Epithelial cell of proximal tubule (primary cell): ENCODE measurements around the gene AP2A1. TPM values are rescaled to one million over a fixed set of nuclear protein-coding genes. Genes with fewer than 3 reads are reported as not detected.

Source experiments
- DNase-seq: peaks from one replicate; pipeline ENCODE4 v3.0.0-alpha.2; 2011; ENCODE audit warnings: low read depth
- H3K4me3 ChIP-seq: 2 replicates; pipeline ENCODE4 v1.5.1; 2011; ENCODE audit warnings: low read depth, mild to moderate bottlenecking, low read length
- CTCF ChIP-seq: conservative IDR thresholded peaks from 2 replicates; pipeline ENCODE4 v1.5.1; 2012; ENCODE audit warnings: low read depth, mild to moderate bottlenecking, low read length
- total RNA-seq: library from RNA; depleted of rRNA; stranded (reverse); fragments of >200 nt; gene quantifications from 2 replicates; pipeline ENCODE4 v1.2.3, GENCODE V29; 2015

The AP2A1 gene
- total RNA-seq, 1 donor from 2014 or later: 103 TPM

- TF ChIP-seq CTCF: no peak
- DNase-seq: no peak
Measured at GRCh38 chr19:49791776-49792445, 25.1 kb downstream of the AP2A1 start.

GRCh38 chr19:49792829-49793560, 26.2 kb downstream of the AP2A1 start:
- TF ChIP-seq CTCF: no peak
- no peak overlapping the region for H3K4me3 ChIP-seq
- no peak for DNase-seq

More at GRCh38 chr19:49791776-49792445, 25.1 kb downstream of the AP2A1 start:
- no peak overlapping the region for H3K4me3 ChIP-seq

GRCh38 chr19:49793561-49793840, 26.7 kb downstream of the AP2A1 start:
- no peak overlapping the region for H3K4me3 ChIP-seq
- no peak for DNase-seq
- no peak for TF ChIP-seq CTCF

- no peak for TF ChIP-seq CTCF
- DNase-seq: no peak
- H3K4me3 ChIP-seq: no peak overlapping the region
Measured at GRCh38 chr19:49795615-49796014, 28.8 kb downstream of the AP2A1 start.

GRCh38 chr19:49798574-49798973, 31.8 kb downstream of the AP2A1 start:
- H3K4me3 ChIP-seq: no peak overlapping the region
- no peak for DNase-seq
- TF ChIP-seq CTCF: no peak

- H3K4me3 ChIP-seq: no peak overlapping the region
- DNase-seq: no peak
- no peak for TF ChIP-seq CTCF
Measured at GRCh38 chr19:49799271-49799797, 32.5 kb downstream of the AP2A1 start.
